ENCODE data around the gene SYNGR1.
A peak's percentile ranks its signal among the peaks of the same experiment; 100 is the strongest.

Gene SYNGR1

DNA sequence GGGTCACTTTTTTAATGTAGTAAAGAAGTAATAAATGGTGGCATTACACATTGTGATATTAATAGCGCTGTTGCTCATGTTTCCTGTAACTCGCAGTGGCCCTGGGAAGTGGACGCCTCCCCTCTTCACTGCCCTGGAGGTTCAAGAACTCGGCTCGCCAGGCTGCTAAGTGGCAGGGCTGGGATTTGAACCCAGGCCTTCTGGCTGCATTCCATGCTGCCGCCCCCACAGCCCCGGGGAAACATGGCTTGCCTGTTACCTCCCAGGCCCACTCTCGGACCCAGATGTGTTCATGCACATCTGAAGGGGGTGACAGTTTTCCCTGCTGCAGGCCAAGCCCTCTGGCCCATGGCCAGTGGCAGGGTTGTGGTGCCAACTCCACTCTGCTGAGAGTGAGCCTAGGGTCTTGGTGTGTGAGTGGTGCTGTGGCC, 82.0 kb downstream of the SYNGR1 start:
- H3K4me2 ChIP-seq (ENCODE audit: low read length, poor library complexity, severe bottlenecking), result no peak overlapping the region
- H3K14ac ChIP-seq (ENCODE audit: low read length in 2 of 2), result no peak overlapping the region
- no peak overlapping the region for H3K23ac ChIP-seq (ENCODE audit: low read length in 2 of 2)
- H3K4ac ChIP-seq (ENCODE audit: low read depth in 1 of 2, low read length in 2 of 2), result no peak overlapping the region
- H3K79me1 ChIP-seq (replicated peaks; ENCODE audit: low read length, poor library complexity, severe bottlenecking), result peaks cover 4% of the 10 kb centered on the region
- H2AFZ ChIP-seq (ENCODE audit: low read depth, low read length), result no peak overlapping the region
- peak overlapping the region; percentile 47 for H3K9ac ChIP-seq (ENCODE audit: low read length)
- no peaks in the 10 kb centered on the region for H3K9me3 ChIP-seq (ENCODE audit: control insufficient read depth, low read length)
- no peak overlapping the region for H2BK12ac ChIP-seq (ENCODE audit: low read length in 2 of 2)
- H3K4me1 ChIP-seq (ENCODE audit: control insufficient read depth, insufficient read depth, low read depth, low read length), result peaks cover 35% of the 10 kb centered on the region
- H2BK15ac ChIP-seq (ENCODE audit: low read depth, poor library complexity, severe bottlenecking), result no peak overlapping the region
- H3K18ac ChIP-seq (ENCODE audit: low read depth in 1 of 2, low read length in 2 of 2), result no peak overlapping the region
- DNase-seq, result peak; percentile 26
- H3K27ac ChIP-seq (ENCODE audit: low read length, poor library complexity, severe bottlenecking), result no peak overlapping the region
- 81% methylated on average over 8 of the region's 8 CpGs for WGBS
- no peak overlapping the region for H2BK120ac ChIP-seq (ENCODE audit: low read depth, low read length)
- H4K91ac ChIP-seq (ENCODE audit: low read length), result no peak overlapping the region
- H3K36me3 ChIP-seq (ENCODE audit: control insufficient read depth in 1 of 2, insufficient read depth in 2 of 2, low read depth in 1 of 2, low read length in 2 of 2), result peaks cover 48 to 66% of the 10 kb centered on the region in 2 experiments
- H3K27me3 ChIP-seq (ENCODE audit: control insufficient read depth in 1 of 2, insufficient read depth in 1 of 2, low read length in 2 of 2), result no peaks in the 10 kb centered on the region
- H4K8ac ChIP-seq (ENCODE audit: low read length), result no peak overlapping the region
- H3K4me3 ChIP-seq (ENCODE audit: insufficient read depth in 1 of 2, low read depth in 1 of 2, low read length in 2 of 2), result no peak overlapping the region
- no peak overlapping the region for H2AK5ac ChIP-seq (ENCODE audit: low read length, severe bottlenecking)
- H2BK5ac ChIP-seq (ENCODE audit: low read depth, low read length, poor library complexity, severe bottlenecking), result no peak overlapping the region

DNA sequence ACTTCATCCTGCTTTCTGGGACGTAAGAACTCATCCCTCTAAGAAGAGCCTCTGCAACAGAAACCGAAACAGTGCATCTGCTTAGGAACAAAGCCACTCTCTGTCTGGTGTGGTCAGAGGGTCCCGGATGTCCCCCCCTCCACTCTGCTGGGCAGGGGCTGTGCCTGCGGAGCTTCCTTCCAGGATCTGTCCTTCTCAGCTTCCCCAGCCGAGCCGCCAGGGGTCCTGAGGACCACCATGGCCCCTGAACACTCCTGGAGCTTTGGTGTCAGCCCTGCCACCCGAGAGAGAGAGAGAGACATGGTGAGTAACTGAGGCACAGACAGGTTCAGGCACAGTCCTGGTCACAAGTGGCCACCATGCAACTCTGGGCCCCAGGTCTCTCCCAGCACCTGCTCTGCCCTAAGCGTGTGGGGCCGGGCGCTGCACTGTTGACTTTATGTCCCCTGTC, 82.6 kb downstream of the SYNGR1 start:
- no peak overlapping the region for H3K23ac ChIP-seq (ENCODE audit: low read length in 2 of 2)
- H3K4me2 ChIP-seq (ENCODE audit: low read length, poor library complexity, severe bottlenecking), result no peak overlapping the region
- no peak overlapping the region for H3K18ac ChIP-seq (ENCODE audit: low read depth in 1 of 2, low read length in 2 of 2)

DNA sequence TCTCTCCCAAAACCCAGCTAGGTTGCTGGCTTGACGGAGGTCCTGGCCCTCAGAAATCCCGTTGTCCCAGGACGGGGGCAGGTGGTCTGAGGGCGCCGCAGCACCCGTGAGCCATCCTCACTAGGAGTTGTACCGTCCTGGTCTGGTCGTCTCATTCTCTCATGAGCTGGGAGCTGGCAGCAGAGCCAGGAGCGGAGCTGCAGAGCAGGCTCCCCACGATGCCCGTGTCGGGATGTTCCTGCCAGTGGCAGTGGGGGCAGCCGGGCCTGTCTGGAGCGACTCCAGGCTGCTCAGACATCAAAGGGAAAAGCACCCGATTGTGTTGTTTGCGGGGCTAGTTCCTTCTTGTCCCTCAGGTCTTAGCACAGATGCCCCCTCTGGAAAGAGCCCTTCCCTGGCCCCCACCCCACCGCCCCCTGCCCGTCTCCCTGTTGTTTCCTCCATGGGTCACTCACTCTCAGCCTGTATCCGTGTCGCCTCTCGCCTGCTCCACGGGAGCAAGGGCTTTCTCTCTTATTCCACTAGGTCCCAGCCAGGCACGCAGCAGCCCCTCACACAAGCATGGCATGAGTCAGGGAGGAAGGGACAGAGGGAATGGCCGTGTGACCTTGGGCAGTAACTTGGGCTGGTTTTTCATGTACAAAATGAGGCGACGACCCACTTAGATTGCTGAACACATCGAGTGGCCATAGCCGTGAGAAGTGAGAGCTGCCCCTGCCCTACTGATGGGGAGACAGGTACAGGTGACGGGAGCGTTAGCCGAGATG, 83.9 kb downstream of the SYNGR1 start:
- Histone ChIP-seq H3K27me3 (ENCODE audit: control insufficient read depth in 1 of 2, insufficient read depth in 1 of 2, low read length in 2 of 2) (no peaks in the 10 kb centered on the region), H3K36me3 (ENCODE audit: control insufficient read depth in 1 of 2, insufficient read depth in 2 of 2, low read depth in 1 of 2, low read length in 2 of 2) (peaks cover 30 to 54% of the 10 kb centered on the region in 2 experiments), H2AFZ (ENCODE audit: low read depth, low read length) (no peak overlapping the region), H3K4me1 (ENCODE audit: control insufficient read depth, insufficient read depth, low read depth, low read length) (peaks cover 34% of the 10 kb centered on the region), H2BK120ac (ENCODE audit: low read depth, low read length) (no peak overlapping the region), H2BK12ac (ENCODE audit: low read length in 2 of 2) (no peak overlapping the region), H3K23ac (ENCODE audit: low read length in 2 of 2) (no peak overlapping the region), H2BK15ac (ENCODE audit: low read depth, poor library complexity, severe bottlenecking) (no peak overlapping the region), H3K9me3 (ENCODE audit: control insufficient read depth, low read length) (no peaks in the 10 kb centered on the region), H3K27ac (ENCODE audit: low read length, poor library complexity, severe bottlenecking) (no peak overlapping the region), H3K18ac (ENCODE audit: low read depth in 1 of 2, low read length in 2 of 2) (no peak overlapping the region), H4K8ac (ENCODE audit: low read length) (no peak overlapping the region), H3K14ac (ENCODE audit: low read length in 2 of 2) (no peak overlapping the region), H3K4me3 (ENCODE audit: insufficient read depth in 1 of 2, low read depth in 1 of 2, low read length in 2 of 2) (no peak overlapping the region), H2BK5ac (ENCODE audit: low read depth, low read length, poor library complexity, severe bottlenecking) (no peak overlapping the region), H3K79me1 (replicated peaks; ENCODE audit: low read length, poor library complexity, severe bottlenecking) (peaks cover 4% of the 10 kb centered on the region), H4K91ac (ENCODE audit: low read length) (no peak overlapping the region), H3K9ac (ENCODE audit: low read length) (no peak overlapping the region), H3K4me2 (ENCODE audit: low read length, poor library complexity, severe bottlenecking) (no peak overlapping the region), H3K4ac (ENCODE audit: low read depth in 1 of 2, low read length in 2 of 2) (no peak overlapping the region), H2AK5ac (ENCODE audit: low read length, severe bottlenecking) (no peak overlapping the region)
- WGBS, result 93% methylated on average over 27 of the region's 31 CpGs
- DNase-seq, result no peak

More for the DNA sequence above, 82.6 kb downstream of the SYNGR1 start:
- H3K9ac ChIP-seq (ENCODE audit: low read length), result peak overlapping the region; percentile 47
- no peak overlapping the region for H3K4ac ChIP-seq (ENCODE audit: low read depth in 1 of 2, low read length in 2 of 2)
- DNase-seq, result no peak
- H4K8ac ChIP-seq (ENCODE audit: low read length), result no peak overlapping the region
- H2AFZ ChIP-seq (ENCODE audit: low read depth, low read length), result no peak overlapping the region
- H2BK5ac ChIP-seq (ENCODE audit: low read depth, low read length, poor library complexity, severe bottlenecking), result no peak overlapping the region
- WGBS, result 93% methylated on average over 10 of the region's 10 CpGs
- peaks cover 38% of the 10 kb centered on the region for H3K4me1 ChIP-seq (ENCODE audit: control insufficient read depth, insufficient read depth, low read depth, low read length)
- H2BK120ac ChIP-seq (ENCODE audit: low read depth, low read length), result no peak overlapping the region
- H3K27me3 ChIP-seq (ENCODE audit: control insufficient read depth in 1 of 2, insufficient read depth in 1 of 2, low read length in 2 of 2), result no peaks in the 10 kb centered on the region
- H2AK5ac ChIP-seq (ENCODE audit: low read length, severe bottlenecking), result no peak overlapping the region
- no peak overlapping the region for H3K27ac ChIP-seq (ENCODE audit: low read length, poor library complexity, severe bottlenecking)
- no peaks in the 10 kb centered on the region for H3K9me3 ChIP-seq (ENCODE audit: control insufficient read depth, low read length)
- H2BK15ac ChIP-seq (ENCODE audit: low read depth, poor library complexity, severe bottlenecking), result no peak overlapping the region
- no peak overlapping the region for H3K14ac ChIP-seq (ENCODE audit: low read length in 2 of 2)
- no peak overlapping the region for H3K4me3 ChIP-seq (ENCODE audit: insufficient read depth in 1 of 2, low read depth in 1 of 2, low read length in 2 of 2)
- no peak overlapping the region for H2BK12ac ChIP-seq (ENCODE audit: low read length in 2 of 2)
- peaks cover 43 to 60% of the 10 kb centered on the region in 2 experiments for H3K36me3 ChIP-seq (ENCODE audit: control insufficient read depth in 1 of 2, insufficient read depth in 2 of 2, low read depth in 1 of 2, low read length in 2 of 2)
- H3K79me1 ChIP-seq (replicated peaks; ENCODE audit: low read length, poor library complexity, severe bottlenecking), result peaks cover 4% of the 10 kb centered on the region
- no peak overlapping the region for H4K91ac ChIP-seq (ENCODE audit: low read length)

- Histone ChIP-seq H3K18ac (ENCODE audit: low read depth in 1 of 2, low read length in 2 of 2) (no peak overlapping the region), H3K4me2 (ENCODE audit: low read length, poor library complexity, severe bottlenecking) (no peak overlapping the region), H4K8ac (ENCODE audit: low read length) (no peak overlapping the region), H3K4ac (ENCODE audit: low read depth in 1 of 2, low read length in 2 of 2) (no peak overlapping the region), H3K27ac (ENCODE audit: low read length, poor library complexity, severe bottlenecking) (no peak overlapping the region), H3K36me3 (ENCODE audit: control insufficient read depth in 1 of 2, insufficient read depth in 2 of 2, low read depth in 1 of 2, low read length in 2 of 2) (peaks cover 24 to 54% of the 10 kb centered on the region in 2 experiments), H3K79me1 (replicated peaks; ENCODE audit: low read length, poor library complexity, severe bottlenecking) (peaks cover 4% of the 10 kb centered on the region), H2BK15ac (ENCODE audit: low read depth, poor library complexity, severe bottlenecking) (no peak overlapping the region), H2BK5ac (ENCODE audit: low read depth, low read length, poor library complexity, severe bottlenecking) (no peak overlapping the region), H3K4me3 (ENCODE audit: insufficient read depth in 1 of 2, low read depth in 1 of 2, low read length in 2 of 2) (no peak overlapping the region), H2BK120ac (ENCODE audit: low read depth, low read length) (no peak overlapping the region), H3K9ac (ENCODE audit: low read length) (no peak overlapping the region), H3K4me1 (ENCODE audit: control insufficient read depth, insufficient read depth, low read depth, low read length) (peaks cover 28% of the 10 kb centered on the region), H2BK12ac (ENCODE audit: low read length in 2 of 2) (no peak overlapping the region), H2AFZ (ENCODE audit: low read depth, low read length) (no peak overlapping the region), H2AK5ac (ENCODE audit: low read length, severe bottlenecking) (no peak overlapping the region), H3K14ac (ENCODE audit: low read length in 2 of 2) (no peak overlapping the region), H3K9me3 (ENCODE audit: control insufficient read depth, low read length) (no peaks in the 10 kb centered on the region), H4K91ac (ENCODE audit: low read length) (no peak overlapping the region), H3K23ac (ENCODE audit: low read length in 2 of 2) (no peak overlapping the region), H3K27me3 (ENCODE audit: control insufficient read depth in 1 of 2, insufficient read depth in 1 of 2, low read length in 2 of 2) (peaks cover 0 to 1% of the 10 kb centered on the region in 2 experiments)
- WGBS, result 92% methylated on average over 18 of the region's 18 CpGs
- DNase-seq, result no peak
Observed at GRCh38 chr22:39434243-39434653, 84.5 kb downstream of the SYNGR1 start.
